T-cell (primary cell): ENCODE results near the gene GMPR. TPM values are rescaled to one million over a fixed set of nuclear protein-coding genes. Genes with fewer than 3 reads are reported as not detected.

Source experiments
- ATAC-seq, 4 experiments: fragments of 200-7000 bp in 3 of 4; fragments of 150-1000 bp in 1 of 4; cut with Tn5 transposase; replicated peaks in 1 of 4; 1 replicate in 3 of 4; 2 replicates in 1 of 4; pipeline ENCODE4 v1.10.0; 2021; ENCODE audit warnings: moderate library complexity in 3 of 4, mild to moderate bottlenecking in 2 of 4, moderate number of reproducible peaks in 1 of 4
- CTCF ChIA-PET, 2 donors: fragments of 300-600 bp; sonication (Branson Sonifier 250); formaldehyde crosslinking; loops; one replicate each; lab custom pipeline; 2022; ENCODE audit warnings: antibody characterized with exemption in 2 of 2; lab: Charles Lee
- POLR2A ChIA-PET, 2 donors: fragments of 300-600 bp; sonication (Branson Sonifier 250); formaldehyde crosslinking; loops; one replicate each; lab custom pipeline; 2022; ENCODE audit warnings: antibody characterized with exemption in 2 of 2; lab: Charles Lee
- DNase-seq, 35 experiments: peaks; one replicate each; pipeline versions ENCODE4 v3.0.0 to v3.0.0-alpha.2; 2013 to 2023
- H3K27ac ChIP-seq: one replicate; pipeline ENCODE4 v1.5.1; 2013; ENCODE audit warnings: low read length
- H3K27me3 ChIP-seq, 2 experiments: replicated peaks in 1 of 2; 1 replicate in 1 of 2; 2 replicates in 1 of 2; pipeline versions ENCODE4 v1.6.1 to v1.7.0; 2013; ENCODE audit warnings: low read length in 1 of 2, mixed read lengths in 1 of 2; ENCODE audit not compliant: control insufficient read depth in 2 of 2, insufficient read depth in 2 of 2; ENCODE audit errors: extremely low read depth in 1 of 2
- H3K36me3 ChIP-seq, 2 donors: 1 replicate in 1 of 2; 2 replicates in 1 of 2; pipeline versions ENCODE4 v1.6.1 to v1.7.0; 2013; ENCODE audit warnings: low read length in 1 of 2; ENCODE audit not compliant: control insufficient read depth in 2 of 2, insufficient read depth in 1 of 2; ENCODE audit errors: extremely low read depth in 1 of 2
- H3K4me1 ChIP-seq, 2 experiments: 1 replicate in 1 of 2; 2 replicates in 1 of 2; pipeline versions ENCODE4 v1.6.1 to v1.7.0; 2013; ENCODE audit warnings: low read length in 2 of 2, mixed read lengths in 1 of 2; ENCODE audit not compliant: insufficient read depth in 2 of 2, control insufficient read depth in 1 of 2; ENCODE audit errors: extremely low read depth in 1 of 2
- H3K4me3 ChIP-seq, 2 donors: 1 replicate in 1 of 2; 2 replicates in 1 of 2; pipeline versions ENCODE4 v1.5.1 to v1.7.0; 2013; ENCODE audit warnings: mild to moderate bottlenecking in 2 of 2, low read length in 1 of 2, moderate library complexity in 1 of 2; ENCODE audit not compliant: control insufficient read depth in 1 of 2; ENCODE audit errors: extremely low read depth in 1 of 2
- H3K9me3 ChIP-seq: 2 replicates; pipeline ENCODE4 v1.7.0; 2013
- H3K27ac Mint-ChIP-seq, 2 donors: one replicate each; pipeline ENCODE4 v1.8.0; 2020 to 2021; ENCODE audit warnings: mild to moderate bottlenecking in 2 of 2, mixed read lengths in 2 of 2
- H3K27me3 Mint-ChIP-seq, 2 donors: one replicate each; pipeline ENCODE4 v1.8.0; 2021 to 2022; ENCODE audit warnings: mixed read lengths in 2 of 2
- H3K36me3 Mint-ChIP-seq: one replicate; pipeline ENCODE4 v1.8.0; 2021; ENCODE audit warnings: mixed read lengths
- H3K4me1 Mint-ChIP-seq, 3 donors: one replicate each; pipeline ENCODE4 v1.8.0; 2020 to 2022; ENCODE audit warnings: mixed read lengths in 3 of 3, mild to moderate bottlenecking in 1 of 3
- H3K4me3 Mint-ChIP-seq, 3 donors: one replicate each; pipeline ENCODE4 v1.8.0; 2020 to 2022; ENCODE audit warnings: mild to moderate bottlenecking in 3 of 3, mixed read lengths in 3 of 3, moderate library complexity in 3 of 3
- H3K9me3 Mint-ChIP-seq, 3 donors: one replicate each; pipeline ENCODE4 v1.8.0; 2020 to 2022; ENCODE audit warnings: mixed read lengths in 3 of 3
- WGBS: methylation state at CpG from one replicate; pipeline ENCODE4 v1.1.5; 2013; ENCODE audit warnings: missing lambda C conversion rate; ENCODE audit not compliant: insufficient coverage; 5-methylcytosine and 5-hydroxymethylcytosine counted together
- total RNA-seq, 35 experiments: library from RNA in 6 of 35; stranded (reverse) in 6 of 35; fragments of 120-200 nt in 1 of 35; gene quantifications; one replicate each; pipeline versions ENCODE4 v1.2.1 to v1.2.4 and lab custom pipeline; 2013 to 2026

Gene GMPR
- total RNA-seq, 5 donors from 2014 or later (not counting 1 experiment from before 2014, with no cell fraction given): 0.26 to 1.4 (median 0.68) TPM

DNA sequence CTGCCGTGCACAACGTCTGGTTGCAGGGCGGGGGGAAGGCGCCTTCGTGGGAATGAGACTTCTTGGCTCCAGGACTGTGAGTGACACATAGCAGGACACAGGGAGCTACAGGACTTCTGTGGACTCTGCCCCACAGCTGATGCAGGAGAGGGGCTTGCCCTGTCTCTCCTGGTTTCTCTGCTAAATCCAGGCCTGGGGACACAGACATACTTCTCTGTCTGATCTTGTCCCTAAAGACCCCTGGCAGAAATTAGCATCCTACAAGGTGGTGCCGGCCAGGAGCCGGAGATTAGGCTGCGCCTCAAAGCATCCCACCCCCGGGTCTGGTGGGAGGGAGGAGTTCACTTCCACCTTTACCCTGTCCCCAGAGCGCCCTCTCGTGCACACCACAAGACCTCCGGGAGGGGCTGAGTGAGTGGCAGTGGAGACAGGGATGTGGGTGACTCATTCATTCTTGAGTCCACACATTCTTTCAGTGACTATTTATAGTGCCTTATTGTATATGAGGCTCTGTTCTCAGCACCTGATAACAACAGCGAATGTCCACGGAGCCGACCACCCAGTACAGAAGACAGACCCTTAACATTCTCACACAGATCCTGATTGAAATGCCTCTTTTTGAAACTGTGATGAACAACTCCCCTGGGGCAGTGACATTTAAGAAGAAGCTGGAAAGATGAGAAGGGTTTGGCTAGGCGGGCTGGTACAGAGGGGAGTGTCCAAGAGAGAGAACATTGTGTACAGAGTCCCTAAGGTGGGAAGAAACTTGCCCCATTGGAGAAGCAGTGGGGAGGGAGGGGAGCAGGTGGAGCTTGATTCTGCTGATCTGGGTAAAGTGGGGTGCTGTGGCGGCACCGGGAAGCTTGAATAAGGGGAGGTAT, 39.0 kb downstream of the GMPR start:
- ATAC-seq (no peak), DNase-seq (peak in 1 of 35 experiments; percentile 9)
- Histone ChIP-seq H3K27ac (no peak overlapping the region), H3K4me1 (no peaks in the 10 kb centered on the region), H3K9me3 (no peaks in the 10 kb centered on the region), H3K27me3 (no peaks in the 10 kb centered on the region), H3K4me3 (no peak overlapping the region), H3K36me3 (no peaks in the 10 kb centered on the region)
- WGBS: 96% methylated on average over 8 of the region's 18 CpGs
- Mint-ChIP-seq H3K9me3 (no peaks in the 10 kb centered on the region), H3K36me3 (no peaks in the 10 kb centered on the region), H3K27ac (no peak overlapping the region), H3K4me1 (no peaks in the 10 kb centered on the region), H3K4me3 (no peak overlapping the region), H3K27me3 (peaks cover 0 to 9% of the 10 kb centered on the region in 2 donors)
- POLR2A ChIA-PET: interaction anchor here in 1 of 2 donors (0.5 kb wide), 1 partner anchor 219 kb away, joined by 4 read pairs; no protein-coding TSS in a partner anchor
- CTCF ChIA-PET: no interaction called here

DNA sequence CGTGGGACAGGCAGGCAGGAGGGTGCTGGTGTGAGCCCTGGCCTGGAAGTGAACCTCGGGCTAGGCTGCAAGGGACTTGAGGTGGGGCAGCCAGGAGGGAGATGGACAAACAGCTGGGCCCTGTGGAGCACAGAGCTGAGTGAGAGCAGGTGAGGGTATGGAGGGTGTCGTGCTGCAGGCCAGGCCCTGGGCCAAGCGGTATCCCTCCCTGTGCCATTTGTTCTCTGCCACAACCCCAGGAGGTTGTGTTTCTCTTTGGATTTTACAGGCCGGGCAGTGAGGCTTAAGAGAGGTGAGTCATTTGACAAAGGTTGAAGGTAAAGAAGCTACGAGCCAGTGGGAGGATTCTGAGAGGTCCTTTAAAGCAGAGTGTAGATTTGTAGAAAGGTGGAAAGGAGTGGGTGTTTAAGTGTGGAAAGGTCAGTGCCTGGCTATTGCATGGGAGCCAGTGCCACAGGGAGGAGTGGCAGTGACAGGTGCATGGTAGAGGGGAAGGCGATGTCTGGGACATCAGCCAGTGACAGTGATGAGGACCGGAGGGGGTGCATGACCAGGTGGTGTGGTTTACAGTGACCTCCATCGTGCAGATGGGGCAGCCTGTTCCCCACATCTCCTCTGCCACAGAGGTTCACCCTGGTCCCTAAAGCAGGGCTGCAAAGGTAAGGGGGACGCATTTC, 39.8 kb downstream of the GMPR start:
- Mint-ChIP-seq H3K4me3 (no peak overlapping the region), H3K9me3 (no peaks in the 10 kb centered on the region), H3K36me3 (no peaks in the 10 kb centered on the region), H3K27me3 (peaks cover 0 to 7% of the 10 kb centered on the region in 2 donors), H3K27ac (no peak overlapping the region), H3K4me1 (no peaks in the 10 kb centered on the region)
- no peaks in the 10 kb centered on the region for H3K4me1 ChIP-seq
- no peaks in the 10 kb centered on the region for H3K36me3 ChIP-seq
- POLR2A ChIA-PET: no interaction called here
- no peak overlapping the region for H3K4me3 ChIP-seq
- CTCF ChIA-PET: no interaction called here
- DNase-seq: no peak
- ATAC-seq: no peak
- H3K27me3 ChIP-seq: no peaks in the 10 kb centered on the region
- no peaks in the 10 kb centered on the region for H3K9me3 ChIP-seq
- H3K27ac ChIP-seq: no peak overlapping the region
- 81% methylated on average over 7 of the region's 10 CpGs for WGBS

DNA sequence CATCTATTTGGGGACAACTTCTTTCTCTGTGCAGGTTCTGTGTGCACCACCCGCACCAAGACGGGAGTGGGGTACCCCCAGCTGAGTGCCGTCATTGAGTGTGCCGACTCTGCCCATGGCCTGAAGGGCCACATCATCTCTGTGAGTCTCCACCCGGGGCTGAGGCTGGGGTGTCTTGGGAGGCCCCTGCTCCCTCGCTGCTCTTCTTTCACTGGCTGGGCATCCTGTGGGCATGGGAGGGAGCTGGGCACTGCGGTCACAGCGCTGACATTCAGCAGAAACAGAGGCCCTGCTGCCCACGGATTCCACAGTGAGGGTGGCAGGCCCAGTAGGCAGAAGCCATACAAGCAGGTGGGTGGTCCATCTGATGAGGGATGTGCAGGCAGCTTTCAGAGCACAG, 40.4 kb downstream of the GMPR start:
- Mint-ChIP-seq H3K27me3 (peaks cover 0 to 7% of the 10 kb centered on the region in 2 donors), H3K27ac (no peak overlapping the region), H3K4me3 (no peak overlapping the region), H3K36me3 (no peaks in the 10 kb centered on the region), H3K4me1 (no peaks in the 10 kb centered on the region), H3K9me3 (no peaks in the 10 kb centered on the region)
- Histone ChIP-seq H3K27ac (no peak overlapping the region), H3K9me3 (no peaks in the 10 kb centered on the region), H3K4me1 (no peaks in the 10 kb centered on the region), H3K4me3 (no peak overlapping the region), H3K36me3 (no peaks in the 10 kb centered on the region), H3K27me3 (no peaks in the 10 kb centered on the region)
- DNase-seq: no peak
- ChIA-PET CTCF (no interaction called here), POLR2A (no interaction called here)
- 93% methylated on average over 5 of the region's 9 CpGs for whole genome bisulfite sequencing
- ATAC-seq: no peak

DNA sequence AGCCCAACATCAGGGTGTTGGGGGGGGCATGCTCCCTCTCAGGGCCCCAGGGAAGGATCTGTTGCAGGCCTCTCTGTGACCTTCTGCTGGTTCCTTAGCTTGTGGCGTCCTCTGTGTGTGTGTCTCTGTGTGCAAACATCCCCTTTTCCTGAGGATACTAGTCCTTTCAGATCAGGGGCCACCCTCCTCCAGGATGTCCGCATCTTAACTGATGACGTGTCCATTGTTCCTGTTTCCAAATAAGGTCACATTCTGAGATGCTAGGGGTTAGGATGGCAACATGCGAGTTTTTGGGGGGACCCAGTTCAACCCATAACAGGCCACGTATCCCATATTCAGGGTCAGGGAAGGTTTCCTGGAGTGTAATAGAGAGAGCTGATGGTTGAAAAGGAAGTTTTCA, 40.9 kb downstream of the GMPR start:
- Histone ChIP-seq H3K4me1 (no peaks in the 10 kb centered on the region), H3K9me3 (no peaks in the 10 kb centered on the region), H3K4me3 (no peak overlapping the region), H3K27me3 (peaks cover 0 to under 1% of the 10 kb centered on the region in 2 experiments), H3K27ac (no peak overlapping the region), H3K36me3 (no peaks in the 10 kb centered on the region)
- ChIA-PET CTCF (no interaction called here), POLR2A (no interaction called here)
- H3K4me1 Mint-ChIP-seq: no peaks in the 10 kb centered on the region
- peaks cover 0 to 7% of the 10 kb centered on the region in 2 donors for H3K27me3 Mint-ChIP-seq
- H3K4me3 Mint-ChIP-seq: no peak overlapping the region
- no peaks in the 10 kb centered on the region for H3K9me3 Mint-ChIP-seq
- DNase-seq (no peak), ATAC-seq (no peak)
- no peak overlapping the region for H3K27ac Mint-ChIP-seq
- no peaks in the 10 kb centered on the region for H3K36me3 Mint-ChIP-seq
- no CpG with 5 or more reads among the region's 5 CpGs for WGBS

DNA sequence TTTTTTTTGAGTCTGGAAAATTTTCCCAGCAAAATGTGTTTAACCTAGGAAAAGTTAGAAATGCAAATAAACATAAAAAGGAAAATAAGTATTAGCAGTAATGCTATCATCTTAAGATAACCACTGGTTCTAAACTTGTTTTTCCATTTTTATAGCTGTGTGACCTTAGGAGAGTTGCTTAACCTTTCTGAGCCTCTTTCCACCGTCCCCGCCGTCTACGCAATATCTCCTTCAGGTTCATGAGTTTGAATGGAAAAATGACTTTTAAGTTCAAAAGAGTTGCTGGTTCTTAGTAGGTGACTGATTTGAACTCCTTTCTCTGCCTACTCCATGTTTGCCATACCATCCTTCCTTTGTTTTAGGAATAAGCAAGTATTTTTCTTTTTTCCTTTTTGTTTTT, 44.0 kb downstream of the GMPR start:
- no peak overlapping the region for H3K4me3 ChIP-seq
- peaks cover 0 to 8% of the 10 kb centered on the region in 2 experiments for H3K27me3 ChIP-seq
- H3K4me1 Mint-ChIP-seq: no peaks in the 10 kb centered on the region
- ATAC-seq (no peak), DNase-seq (no peak)
- H3K9me3 Mint-ChIP-seq: no peaks in the 10 kb centered on the region
- no peak overlapping the region for H3K4me3 Mint-ChIP-seq
- H3K36me3 Mint-ChIP-seq: no peaks in the 10 kb centered on the region
- ChIA-PET CTCF (no interaction called here), POLR2A (no interaction called here)
- no peak overlapping the region for H3K27ac Mint-ChIP-seq
- H3K9me3 ChIP-seq: no peaks in the 10 kb centered on the region
- H3K27ac ChIP-seq: no peak overlapping the region
- no peaks in the 10 kb centered on the region for H3K36me3 ChIP-seq
- H3K27me3 Mint-ChIP-seq: peaks cover 3 to 8% of the 10 kb centered on the region in 2 donors
- no CpG with 5 or more reads among the region's 4 CpGs for WGBS
- no peaks in the 10 kb centered on the region for H3K4me1 ChIP-seq

DNA sequence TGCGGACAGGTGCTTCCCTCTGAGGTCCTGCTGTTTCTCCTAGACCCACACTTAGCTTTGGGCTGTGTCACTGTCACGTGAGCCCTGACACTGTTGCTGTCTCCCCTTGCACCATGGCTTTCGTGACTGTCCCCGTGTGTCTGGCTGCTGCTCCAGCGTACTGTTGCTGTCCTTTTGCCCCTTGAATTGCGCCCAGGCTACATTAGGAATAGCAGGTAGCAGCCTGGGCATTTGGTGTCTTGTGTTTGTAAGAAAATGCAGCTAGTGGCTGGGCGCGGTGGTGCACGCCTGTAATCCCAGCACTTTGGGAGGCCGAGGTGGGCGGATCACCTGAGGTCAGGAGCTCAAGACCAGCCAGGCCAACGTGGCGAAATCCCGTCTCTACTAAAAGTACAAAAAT, 46.1 kb downstream of the GMPR start:
- Histone ChIP-seq H3K4me3 (no peak overlapping the region), H3K9me3 (no peaks in the 10 kb centered on the region), H3K36me3 (no peaks in the 10 kb centered on the region), H3K27me3 (peaks cover 0 to 8% of the 10 kb centered on the region in 2 experiments), H3K27ac (no peak overlapping the region), H3K4me1 (no peaks in the 10 kb centered on the region)
- DNase-seq (no peak), ATAC-seq (no peak)
- Mint-ChIP-seq H3K36me3 (no peaks in the 10 kb centered on the region), H3K4me1 (no peaks in the 10 kb centered on the region), H3K27me3 (peaks cover 2 to 3% of the 10 kb centered on the region in 2 donors), H3K4me3 (no peak overlapping the region), H3K27ac (no peak overlapping the region), H3K9me3 (no peaks in the 10 kb centered on the region)
- WGBS: 93% methylated on average over 7 of the region's 14 CpGs
- ChIA-PET POLR2A (interaction anchor here in 1 of 2 donors (0.7 kb wide), 1 partner anchor 118 kb away, joined by 12 read pairs; no protein-coding TSS in a partner anchor), CTCF (no interaction called here)
